ENCODE results near the gene CFAP69. TPM values are rescaled to one million over a fixed set of nuclear protein-coding genes. Genes with fewer than 3 reads are reported as not detected.
"Not testable (repeated sequence)": the region's sequence is repeated elsewhere in the genome, so short reads cannot be mapped to it uniquely, and the experiment has no call there.

Gene CFAP69
- total RNA-seq, 2 donors from 2014 or later, result 11.4 to 13.0 TPM

GRCh38 chr7:90320801-90321494, 76.0 kb downstream of the CFAP69 start, which contains the start of gene FAM237B:
Gene FAM237B, minus strand, starts transcription at chr7:90321304. Its CDS starts 1,556 bp downstream, at chr7:90319748.
- no peak for DNase-seq (ENCODE audit: low spot score)
- intact Hi-C loops (cut with DNase I), result no loop called here

GRCh38 chr7:90322837-90323236, 77.9 kb downstream of the CFAP69 start:
- DNase-seq (ENCODE audit: low spot score), result no peak
- intact Hi-C loops (cut with DNase I), result no loop called here

GRCh38 chr7:90326500-90326899, 81.5 kb downstream of the CFAP69 start:
- no peak for DNase-seq (ENCODE audit: low spot score)
- intact Hi-C loops (cut with DNase I), result no loop called here

DNA sequence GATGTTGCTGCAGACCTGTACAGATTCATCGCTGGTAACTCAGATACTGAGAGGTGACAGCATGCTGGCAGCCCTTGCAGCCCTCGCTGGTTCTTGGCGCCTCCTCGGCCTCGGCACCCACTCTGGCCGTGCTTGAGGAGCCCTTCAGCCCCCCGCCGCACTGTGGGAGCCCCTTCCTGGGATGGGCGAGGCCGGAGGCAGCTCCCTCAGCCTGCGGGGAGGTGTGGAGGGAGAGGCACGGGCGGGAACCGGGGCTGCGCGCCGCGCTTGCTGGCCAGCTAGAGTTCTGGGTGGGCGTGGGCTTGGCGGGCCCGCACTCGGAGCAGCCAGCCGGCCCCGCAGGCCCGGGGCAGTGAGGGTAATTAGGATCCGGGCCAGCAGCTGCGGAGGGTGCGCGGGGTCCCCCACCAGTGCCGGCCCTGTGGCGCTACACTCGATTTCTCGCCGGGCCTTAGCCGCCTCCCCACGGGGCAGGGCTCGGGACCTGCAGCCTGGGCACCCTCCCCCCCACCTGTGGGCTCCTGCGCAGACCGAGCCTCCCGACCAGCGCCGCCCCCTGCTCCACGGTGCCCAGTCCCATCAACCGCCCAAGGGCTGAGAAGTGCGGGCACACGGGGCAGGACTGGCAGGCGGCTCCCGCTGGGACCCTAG, 89.3 kb downstream of the CFAP69 start:
- DNase-seq (ENCODE audit: low spot score), result no peak
- intact Hi-C loops (cut with DNase I), result no loop called here

GRCh38 chr7:90334926-90335325, 90.0 kb downstream of the CFAP69 start:
- intact Hi-C loops (cut with DNase I); DNase-seq (ENCODE audit: low spot score): not testable (repeated sequence)

DNA sequence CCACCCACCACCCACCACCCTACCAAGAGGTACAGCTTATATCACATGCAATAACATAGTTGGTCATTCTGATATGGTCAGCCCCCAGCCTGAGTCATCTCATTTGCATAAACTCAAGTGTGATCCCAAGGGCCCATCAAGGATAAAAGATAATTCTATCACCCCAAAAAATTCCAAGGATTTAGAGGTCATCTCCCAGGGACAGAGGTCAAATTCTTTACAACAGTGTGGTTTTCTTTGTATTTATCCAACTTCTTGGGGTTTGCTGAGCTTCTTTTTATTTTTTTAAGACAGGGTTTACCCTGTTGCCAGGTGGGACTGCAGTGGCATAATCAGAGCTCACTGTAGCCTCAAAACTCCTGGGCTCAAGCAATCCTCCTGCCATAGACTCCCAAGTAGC, 92.1 kb downstream of the CFAP69 start:
- DNase-seq (ENCODE audit: low spot score), result no peak
- intact Hi-C loops (cut with DNase I), result no loop called here

DNA sequence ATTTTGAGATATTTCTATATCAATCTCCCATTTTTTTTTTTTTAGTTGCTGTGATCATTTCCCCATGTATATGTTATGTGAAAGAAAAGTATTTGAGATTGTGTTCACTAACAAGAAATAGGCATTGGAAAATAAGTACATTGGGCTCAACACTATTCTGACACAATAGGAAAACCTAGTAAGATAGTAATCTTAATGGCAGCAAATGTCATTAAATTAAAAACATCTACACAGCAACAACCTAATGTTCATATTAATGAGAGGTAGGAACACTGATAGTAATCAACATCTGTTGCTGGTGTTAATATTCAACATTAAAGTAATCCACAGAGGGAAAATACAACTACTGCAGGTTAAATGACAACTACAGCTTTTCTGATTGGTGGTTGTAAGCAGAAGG, 100.0 kb downstream of the CFAP69 start:
- intact Hi-C loops (cut with DNase I), result no loop called here
- DNase-seq (ENCODE audit: low spot score), result no peak

GRCh38 chr7:90345595-90346335, 100.8 kb downstream of the CFAP69 start:
- no peak for DNase-seq (ENCODE audit: low spot score)
- intact Hi-C loops (cut with DNase I), result no loop called here

- DNase-seq (ENCODE audit: low spot score), result peak; percentile 99
- intact Hi-C loops (cut with DNase I), result no loop called here
Observed at GRCh38 chr7:90346336-90347125, 101.6 kb downstream of the CFAP69 start, which contains the start of gene GTPBP10. Gene GTPBP10, plus strand, starts transcription at chr7:90346716. Its CDS starts 26 bp downstream, at chr7:90346742.

DNA sequence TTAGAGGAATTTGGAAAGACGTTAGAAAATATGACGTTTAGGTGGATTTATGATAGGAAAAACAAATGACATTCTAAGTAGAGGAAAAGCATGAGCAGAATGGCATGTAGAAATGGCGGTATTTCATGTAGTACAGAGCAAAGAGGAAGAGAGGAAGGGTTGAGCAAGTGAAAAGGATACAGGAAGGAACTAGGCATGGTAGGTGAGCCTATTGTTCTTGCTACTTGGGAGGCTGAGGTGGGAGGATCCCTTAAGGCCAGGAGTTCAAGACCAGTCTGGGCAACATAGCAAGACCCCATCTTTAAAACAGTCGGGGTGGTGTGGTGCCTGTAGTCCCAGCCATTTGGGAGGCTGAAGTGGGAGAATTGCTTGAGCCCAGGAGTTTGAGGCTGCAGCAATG, 102.8 kb downstream of the CFAP69 start:
- intact Hi-C loops (cut with DNase I), result no loop called here
- no peak for DNase-seq (ENCODE audit: low spot score)

DNA sequence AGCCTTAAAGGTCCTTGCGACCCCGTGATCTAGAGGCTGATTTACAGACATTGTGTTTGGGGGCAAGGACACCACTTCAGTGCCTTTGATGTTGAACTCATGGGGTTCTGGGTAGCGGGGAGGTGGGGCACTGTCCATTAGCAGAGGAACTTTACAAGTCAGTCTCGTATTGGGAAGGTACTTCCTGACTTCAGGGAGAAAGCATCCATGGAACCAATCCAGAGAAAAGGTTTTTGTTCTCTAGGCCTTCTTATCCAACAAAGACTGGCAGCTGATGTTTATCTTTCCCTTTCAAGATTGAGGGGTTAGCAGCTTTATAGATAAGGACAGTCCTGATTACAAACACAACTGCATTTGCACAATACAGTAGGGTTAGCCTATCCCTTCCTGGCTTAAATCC, 104.3 kb downstream of the CFAP69 start:
- intact Hi-C loops (cut with DNase I), result no loop called here
- DNase-seq (ENCODE audit: low spot score), result no peak

GRCh38 chr7:90350032-90350431, 105.1 kb downstream of the CFAP69 start:
- DNase-seq (ENCODE audit: low spot score); intact Hi-C loops (cut with DNase I): not testable (repeated sequence)

GRCh38 chr7:90351987-90352386, 107.0 kb downstream of the CFAP69 start:
- DNase-seq (ENCODE audit: low spot score), result no peak
- intact Hi-C loops (cut with DNase I), result no loop called here

Other genes with a start within 250 kb of the CFAP69 start
- 10 to 100 TPM; 33.6 to 37.9 TPM for gene STEAP1, start 90.7 kb upstream of the CFAP69 start, total RNA-seq
- gene STEAP2, start 33.4 kb upstream of the CFAP69 start, total RNA-seq, result 10 to 100 TPM; 45.9 to 47.7 TPM
- not detected for gene FAM237B, start 76.1 kb downstream of the CFAP69 start, total RNA-seq
- gene GTPBP10, start 101.5 kb downstream of the CFAP69 start, total RNA-seq, result 10 to 100 TPM; 21.0 to 22.0 TPM
- gene CLDN12, start 158.3 kb downstream of the CFAP69 start, total RNA-seq, result 10 to 100 TPM; 25.2 to 37.4 TPM
- gene PTTG1IP2, start 224.5 kb downstream of the CFAP69 start, total RNA-seq, result under 1 TPM in 1 of 2 donors, not detected in 1; 0.76 TPM

Data from posterior vena cava (tissue), 2 donors.